ENCODE data around the gene CCSER1. TPM values are rescaled to one million over a fixed set of nuclear protein-coding genes. Genes with fewer than 3 reads are reported as not detected.

Gene CCSER1
- total RNA-seq, 4 donors from 2014 or later: 3.2 to 17.3 (median 10.2) TPM

- ATAC-seq (ENCODE audit: low FRiP score) (no peak), DNase-seq (ENCODE audit: low spot score) (no peak)
- TF ChIP-seq, protein P1, sequence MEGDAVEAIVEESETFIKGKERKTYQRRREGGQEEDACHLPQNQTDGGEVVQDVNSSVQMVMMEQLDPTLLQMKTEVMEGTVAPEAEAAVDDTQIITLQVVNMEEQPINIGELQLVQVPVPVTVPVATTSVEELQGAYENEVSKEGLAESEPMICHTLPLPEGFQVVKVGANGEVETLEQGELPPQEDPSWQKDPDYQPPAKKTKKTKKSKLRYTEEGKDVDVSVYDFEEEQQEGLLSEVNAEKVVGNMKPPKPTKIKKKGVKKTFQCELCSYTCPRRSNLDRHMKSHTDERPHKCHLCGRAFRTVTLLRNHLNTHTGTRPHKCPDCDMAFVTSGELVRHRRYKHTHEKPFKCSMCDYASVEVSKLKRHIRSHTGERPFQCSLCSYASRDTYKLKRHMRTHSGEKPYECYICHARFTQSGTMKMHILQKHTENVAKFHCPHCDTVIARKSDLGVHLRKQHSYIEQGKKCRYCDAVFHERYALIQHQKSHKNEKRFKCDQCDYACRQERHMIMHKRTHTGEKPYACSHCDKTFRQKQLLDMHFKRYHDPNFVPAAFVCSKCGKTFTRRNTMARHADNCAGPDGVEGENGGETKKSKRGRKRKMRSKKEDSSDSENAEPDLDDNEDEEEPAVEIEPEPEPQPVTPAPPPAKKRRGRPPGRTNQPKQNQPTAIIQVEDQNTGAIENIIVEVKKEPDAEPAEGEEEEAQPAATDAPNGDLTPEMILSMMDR (IDR thresholded peaks at IDR 0.05): no peak
These were observed 1502.9 kb downstream of the CCSER1 start for GRCh38 chr4:91630054-91630453.

DNA sequence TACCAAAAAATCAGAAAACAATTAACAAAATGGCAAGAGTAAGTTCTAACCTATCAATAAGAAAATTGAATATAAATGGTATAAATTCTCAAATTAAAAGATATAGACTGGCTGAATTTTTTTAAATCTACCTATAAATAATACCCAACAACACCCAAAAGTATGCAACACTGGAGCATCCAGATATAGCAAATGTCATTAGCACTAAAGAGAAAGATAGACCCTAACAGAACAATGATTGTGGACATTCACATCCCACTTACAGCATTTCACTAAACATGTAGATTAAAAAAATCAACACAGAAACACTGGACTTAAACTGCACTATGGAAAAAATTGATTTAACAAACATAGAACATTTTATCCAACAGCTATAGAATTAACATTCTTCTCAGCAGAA is 1503.6 kb downstream of the CCSER1 start:
- DNase-seq (ENCODE audit: low spot score) (no peak), ATAC-seq (ENCODE audit: low FRiP score) (no peak)
- TF ChIP-seq, protein P1 (IDR thresholded peaks at IDR 0.05): no peak

- no peak for ATAC-seq (ENCODE audit: low FRiP score)
- TF ChIP-seq, protein P1 (IDR thresholded peaks at IDR 0.05): no peak
- DNase-seq (ENCODE audit: low spot score): no peak
These were observed 1504.1 kb downstream of the CCSER1 start for GRCh38 chr4:91631335-91631734.

GRCh38 chr4:91636083-91636482 is 1508.9 kb downstream of the CCSER1 start:
- TF ChIP-seq, protein P1 (IDR thresholded peaks at IDR 0.05): no peak
- ATAC-seq (ENCODE audit: low FRiP score) (no peak), DNase-seq (ENCODE audit: low spot score) (no peak)

Small RNA genes within 50 kb of the gene (small RNA-seq; reads per million reads assigned to genes)
- not detected for gene AC093729.1
- gene TMSB4XP8: not detected

Other genes with a start within 250 kb of the CCSER1 start
- gene MMRN1, start 232.5 kb upstream of the CCSER1 start, total RNA-seq: 10 to 100 TPM in 3 of 4 donors, 1 to 10 TPM in 1; 8.0 to 79.6 (median 57.7) TPM

Measured in omental fat pad (tissue), 4 donors.